ENCODE data around the gene MYBPC1. TPM values are rescaled to one million over a fixed set of nuclear protein-coding genes. Genes with fewer than 3 reads are reported as not detected.
A peak's percentile ranks its signal among the peaks of the same experiment; 100 is the strongest.

Gene MYBPC1
- total and polyA plus RNA-seq, 2 of the 13 experiments (the other 11 are each of a cell fraction or from before 2014, with no cell fraction given): 0.31 to 0.53 TPM

GRCh38 chr12:101608301-101609133 is 13.7 kb downstream of the MYBPC1 start (continued):
- TF ChIP-seq REST (IDR thresholded peaks at IDR 0.05; ENCODE audit: borderline replicate concordance in 1 of 2, low read depth in 1 of 2, low read length in 2 of 2) (peak in 1 of 2 experiments; percentile 84; a peak in 2 of 4 replicates), ELK4 (CRISPR knock-in tag; IDR thresholded peaks at IDR 0.05; ENCODE audit: borderline replicate concordance) (no peak), LCORL (IDR thresholded peaks at IDR 0.05) (peak; percentile 55; the same call in 1 of the 2 replicates), LCORL (CRISPR knock-in tag; IDR thresholded peaks at IDR 0.05) (peak; percentile 95), ZNF749 (CRISPR knock-in tag; IDR thresholded peaks at IDR 0.05; ENCODE audit: borderline replicate concordance) (no peak; the same call in 1 of the 2 replicates), ZNF773 (CRISPR knock-in tag; IDR thresholded peaks at IDR 0.05; ENCODE audit: borderline replicate concordance) (no peak), SSRP1 (CRISPR knock-in tag; IDR thresholded peaks at IDR 0.05) (no peak), MAFF (IDR thresholded peaks at IDR 0.05; ENCODE audit: low read depth, low read length) (no peak), STAT6 (CRISPR knock-in tag; IDR thresholded peaks at IDR 0.05; ENCODE audit: borderline replicate concordance) (no peak), ZNF33A (CRISPR knock-in tag; IDR thresholded peaks at IDR 0.05; ENCODE audit: borderline replicate concordance) (peak; percentile 68; the same call in 1 of the 2 replicates), ZNF646 (CRISPR knock-in tag; IDR thresholded peaks at IDR 0.05) (no peak; the same call in 1 of the 2 replicates), E2F5 (CRISPR knock-in tag; conservative IDR thresholded peaks at IDR 0.05) (no peak)
